Heart left ventricle (tissue), 13 donors: ENCODE measurements around the gene MSI2.

ENCODE experiments used
- POLR2A ChIP-seq, 2 donors: fragments of 450-650 bp; IDR thresholded peaks; one replicate each; pipeline ENCODE4 v1.6.1; 2017; ENCODE audit warnings: antibody characterized with exemption in 2 of 2, mild to moderate bottlenecking in 2 of 2, moderate library complexity in 2 of 2
- TF ChIP-seq, protein P1 (sequence below), 12 donors: fragments of 200-600 bp; sonication (generic) in 4 of 12; IDR thresholded peaks; one replicate each; pipeline versions ENCODE4 v1.5.0 to v1.8.0; 2018 to 2022; ENCODE audit warnings: antibody characterized with exemption in 12 of 12, mild to moderate bottlenecking in 5 of 12
- donor health status: ischemic (EF 13 %, LVEDD 7.1; RV severe dilation, severe dysfunction).
- donor health status: DM: no; HTN: yes; CAD: no.
- donor health status: DM: no; HTN: no; CAD: no.
- donor health status: ischemic (EF 25% LVEDD 6.9; RV normal size, moderate dysfunction).
- donor health status: ischemic (EF 25% LVEDD 5.7; RV mildly dilated, moderate dysfunction).
- donor health status: ischemic (EF 35%, LVEDD 5.7; RV mildly dilated, moderate dysfunction).
- donor health status: nonischemic (EF 11% LVEDD 7.7; RV severe dilation, severe dysfunction).
- donor health status: DM: yes; HTN: yes; CAD: no.
- donor health status: PGD.
- donor health status: ischemic (EF 29% LVEDD 5.4; RV normal size, mild dysfunction).
- donor health status: nonischemic (EF 23%, LVEDD 6.1; RV moderate dilation, normal function).

DNA sequence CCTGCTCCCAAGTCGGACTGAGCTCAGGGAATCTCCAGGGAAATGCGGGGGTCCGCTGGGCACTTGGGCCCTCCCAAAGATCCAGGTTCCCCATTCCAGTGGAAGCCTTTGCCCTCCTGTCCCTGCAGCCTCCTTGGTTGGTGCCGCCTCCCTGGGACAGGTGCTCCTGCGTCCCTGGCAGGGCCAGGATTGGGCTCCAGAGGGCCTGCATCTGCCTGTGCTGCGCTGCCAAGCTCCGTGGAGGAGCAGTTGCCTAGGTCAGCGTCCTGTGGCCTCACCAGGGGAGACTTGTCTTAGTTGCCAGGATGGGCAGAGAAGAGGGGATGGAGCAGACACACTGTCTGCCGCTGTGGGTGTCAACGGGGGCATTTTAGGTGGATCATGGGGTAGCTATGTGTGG lies 67.1 kb downstream of the MSI2 start:
- TF ChIP-seq, protein P1, sequence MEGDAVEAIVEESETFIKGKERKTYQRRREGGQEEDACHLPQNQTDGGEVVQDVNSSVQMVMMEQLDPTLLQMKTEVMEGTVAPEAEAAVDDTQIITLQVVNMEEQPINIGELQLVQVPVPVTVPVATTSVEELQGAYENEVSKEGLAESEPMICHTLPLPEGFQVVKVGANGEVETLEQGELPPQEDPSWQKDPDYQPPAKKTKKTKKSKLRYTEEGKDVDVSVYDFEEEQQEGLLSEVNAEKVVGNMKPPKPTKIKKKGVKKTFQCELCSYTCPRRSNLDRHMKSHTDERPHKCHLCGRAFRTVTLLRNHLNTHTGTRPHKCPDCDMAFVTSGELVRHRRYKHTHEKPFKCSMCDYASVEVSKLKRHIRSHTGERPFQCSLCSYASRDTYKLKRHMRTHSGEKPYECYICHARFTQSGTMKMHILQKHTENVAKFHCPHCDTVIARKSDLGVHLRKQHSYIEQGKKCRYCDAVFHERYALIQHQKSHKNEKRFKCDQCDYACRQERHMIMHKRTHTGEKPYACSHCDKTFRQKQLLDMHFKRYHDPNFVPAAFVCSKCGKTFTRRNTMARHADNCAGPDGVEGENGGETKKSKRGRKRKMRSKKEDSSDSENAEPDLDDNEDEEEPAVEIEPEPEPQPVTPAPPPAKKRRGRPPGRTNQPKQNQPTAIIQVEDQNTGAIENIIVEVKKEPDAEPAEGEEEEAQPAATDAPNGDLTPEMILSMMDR (IDR thresholded peaks at IDR 0.05) = no peak
- no peak for TF ChIP-seq POLR2A (IDR thresholded peaks at IDR 0.05)
